Activated naive CD4-positive, alpha-beta T cell treated with anti-CD3 and anti-CD28 coated beads, Interleukin-2, amount 50 U/mL, for 24 hours (primary cell): ENCODE measurements around the gene ZNF256.
"Not testable (repeated sequence)": the region's sequence is repeated elsewhere in the genome, so short reads cannot be mapped to it uniquely, and the experiment has no call there.

ENCODE experiments used
- H3K27ac Mint-ChIP-seq: one replicate; pipeline ENCODE4 v1.8.0; 2021; ENCODE audit warnings: mild to moderate bottlenecking, mixed read lengths
- H3K27me3 Mint-ChIP-seq: one replicate; pipeline ENCODE4 v1.8.0; 2021; ENCODE audit warnings: mixed read lengths
- H3K36me3 Mint-ChIP-seq: one replicate; pipeline ENCODE4 v1.8.0; 2021; ENCODE audit warnings: mixed read lengths
- H3K4me1 Mint-ChIP-seq: one replicate; pipeline ENCODE4 v1.8.0; 2021; ENCODE audit warnings: mixed read lengths
- H3K4me3 Mint-ChIP-seq: one replicate; pipeline ENCODE4 v1.8.0; 2021; ENCODE audit warnings: mild to moderate bottlenecking, mixed read lengths
- H3K9me3 Mint-ChIP-seq: one replicate; pipeline ENCODE4 v1.8.0; 2021; ENCODE audit warnings: mixed read lengths

The ZNF256 gene

GRCh38 chr19:57916168-57916995, 31.1 kb downstream of the ZNF256 start, which contains the start of gene ZNF417:
Gene ZNF417 (minus strand): TSS chr19:57916592. CDS start chr19:57916411, 181 bp downstream.
- Mint-ChIP-seq H3K4me3 (peak within 1 kb of the TSS; percentile 96), H3K36me3 (peaks cover 50% of the 10 kb centered on the region), H3K27ac (peak within 1 kb of the TSS; percentile 95), H3K4me1 (peaks cover 26% of the 10 kb centered on the region), H3K9me3 (peaks cover 17% of the 10 kb centered on the region)
- not testable (repeated sequence) for H3K27me3 Mint-ChIP-seq

DNA sequence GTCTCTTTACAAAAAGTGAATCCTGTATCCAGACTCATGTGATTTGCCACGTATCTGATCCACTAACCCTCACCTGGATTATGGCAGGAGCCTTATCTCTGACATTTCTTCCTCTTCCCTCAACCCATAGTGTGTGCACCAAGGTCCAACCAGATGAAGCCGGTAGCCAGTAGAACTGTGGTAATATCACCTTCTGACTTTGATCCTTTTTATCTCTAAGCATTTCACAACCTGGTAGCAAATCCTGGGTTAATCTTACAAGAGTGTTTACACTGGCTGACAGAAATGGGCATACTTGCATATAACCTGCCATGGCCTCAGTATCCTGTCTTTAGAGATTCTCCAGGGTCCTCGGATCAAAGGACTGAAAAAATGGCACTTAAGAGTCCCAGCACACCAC, 33.0 kb downstream of the ZNF256 start:
- H3K9me3 Mint-ChIP-seq, result peaks cover 17% of the 10 kb centered on the region
- peaks cover 52% of the 10 kb centered on the region for H3K36me3 Mint-ChIP-seq
- H3K27me3 Mint-ChIP-seq, result no peaks in the 10 kb centered on the region
- H3K4me3 Mint-ChIP-seq, result peak overlapping the region; percentile 96
- H3K27ac Mint-ChIP-seq, result no peak overlapping the region
- H3K4me1 Mint-ChIP-seq, result peaks cover 26% of the 10 kb centered on the region

- Mint-ChIP-seq H3K4me3 (no peak overlapping the region), H3K9me3 (peaks cover 3% of the 10 kb centered on the region), H3K4me1 (peaks cover 6% of the 10 kb centered on the region), H3K27me3 (no peaks in the 10 kb centered on the region), H3K27ac (no peak overlapping the region), H3K36me3 (peaks cover 45% of the 10 kb centered on the region)
Observed at GRCh38 chr19:57907394-57907793, 40.1 kb downstream of the ZNF256 start.

GRCh38 chr19:57905258-57905657, 42.2 kb downstream of the ZNF256 start:
- H3K4me3 Mint-ChIP-seq, result no peak overlapping the region
- no peak overlapping the region for H3K27ac Mint-ChIP-seq
- H3K4me1 Mint-ChIP-seq, result peaks cover 6% of the 10 kb centered on the region
- H3K36me3 Mint-ChIP-seq, result peaks cover 27% of the 10 kb centered on the region
- H3K9me3 Mint-ChIP-seq, result no peaks in the 10 kb centered on the region
- no peaks in the 10 kb centered on the region for H3K27me3 Mint-ChIP-seq

DNA sequence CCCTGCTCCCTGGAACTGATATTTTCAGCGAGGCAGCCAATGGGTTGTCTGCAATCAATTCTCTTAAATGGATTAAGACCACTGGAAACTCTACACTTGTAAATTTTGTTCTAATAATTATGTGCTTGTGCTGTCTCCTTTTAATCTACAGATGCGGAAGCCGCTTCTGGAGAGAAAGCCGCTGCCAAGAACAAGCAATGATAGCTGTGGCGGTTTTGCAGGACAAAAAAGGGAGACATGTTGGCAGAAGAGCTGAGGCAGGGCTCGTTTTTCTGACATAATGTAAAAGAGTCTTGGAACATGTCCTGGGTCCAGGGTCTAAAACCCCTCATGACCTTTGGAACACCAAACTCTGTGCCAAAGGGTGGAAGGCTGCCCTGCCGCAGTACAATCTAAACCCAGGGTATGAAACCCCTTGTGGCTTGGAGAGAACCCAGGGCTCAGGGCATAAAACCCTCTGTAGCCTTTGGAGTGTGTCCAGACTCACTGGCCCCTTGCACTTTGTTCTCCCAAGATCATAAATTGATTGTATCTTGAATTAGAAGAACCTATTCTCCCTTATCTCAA, 43.8 kb downstream of the ZNF256 start:
- Mint-ChIP-seq H3K4me1 (peaks cover 6% of the 10 kb centered on the region), H3K27me3 (no peaks in the 10 kb centered on the region), H3K36me3 (peaks cover 20% of the 10 kb centered on the region), H3K4me3 (no peak overlapping the region), H3K9me3 (no peaks in the 10 kb centered on the region), H3K27ac (no peak overlapping the region)

DNA sequence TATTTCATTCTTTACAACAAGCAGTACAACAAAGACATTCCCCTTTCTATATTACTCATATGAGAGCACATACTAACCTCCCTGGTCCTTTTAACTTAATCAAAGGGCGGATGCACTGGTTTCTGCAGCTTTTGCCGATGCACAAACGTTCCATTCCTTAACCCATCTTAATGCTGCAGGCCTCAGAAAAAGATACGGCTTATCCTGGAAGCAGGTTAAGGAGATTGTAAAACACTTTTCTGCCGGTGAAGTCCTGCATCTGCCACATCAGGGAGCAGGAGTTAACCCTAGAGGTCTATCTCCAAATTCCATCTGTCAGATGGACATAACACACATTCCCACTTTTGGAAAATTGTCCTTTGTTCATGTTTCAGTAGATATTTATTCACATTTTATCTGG, 47.2 kb downstream of the ZNF256 start:
- H3K27ac Mint-ChIP-seq, result no peak overlapping the region
- peaks cover 5% of the 10 kb centered on the region for H3K9me3 Mint-ChIP-seq
- peaks cover 6% of the 10 kb centered on the region for H3K4me1 Mint-ChIP-seq
- no peaks in the 10 kb centered on the region for H3K27me3 Mint-ChIP-seq
- no peak overlapping the region for H3K4me3 Mint-ChIP-seq
- H3K36me3 Mint-ChIP-seq, result peaks cover 6% of the 10 kb centered on the region
